Brain microvascular endothelial cell (primary cell): ENCODE measurements around the gene RAB11FIP4.

ENCODE experiments used
- DNase-seq: peaks from one replicate; pipeline ENCODE4 v3.0.0-alpha.2; 2020
- H3K27ac ChIP-seq: fragments of 250-450 bp; sonication (Bioruptor Pico); 2 replicates; pipeline ENCODE4 v1.5.1; 2020; ENCODE audit warnings: mild to moderate bottlenecking, moderate library complexity
- H3K27me3 ChIP-seq: fragments of 250-450 bp; sonication (Bioruptor Pico); replicated peaks from 2 replicates; pipeline ENCODE4 v1.5.1; 2020; ENCODE audit warnings: mild to moderate bottlenecking
- H3K36me3 ChIP-seq: fragments of 250-450 bp; sonication (Bioruptor Pico); replicated peaks from 2 replicates; pipeline ENCODE4 v1.5.1; 2020; ENCODE audit warnings: mild to moderate bottlenecking
- H3K4me3 ChIP-seq: 2 replicates; pipeline ENCODE4 v1.5.1; 2011; ENCODE audit warnings: low read depth, mild to moderate bottlenecking, control low read depth, low read length, moderate library complexity
- CTCF ChIP-seq: IDR thresholded peaks from 2 replicates; pipeline ENCODE4 v1.5.1; 2011; ENCODE audit warnings: low read depth, mild to moderate bottlenecking, moderate library complexity, low read length, control low read depth, inconsistent platforms; ENCODE audit errors: missing control alignments
- in situ Hi-C: cut with HindIII; loops from 2 replicates; pipeline ENCODE4 v1.10.0; 2017; ENCODE audit warnings: low sequenced_read_pairs, low pct_ligation_motif_present

RAB11FIP4 gene

GRCh38 chr17:31458829-31459228 is 67.4 kb downstream of the RAB11FIP4 start:
- TF ChIP-seq CTCF, result no peak
- H3K27me3 ChIP-seq, result peaks cover 4% of the 10 kb centered on the region
- DNase-seq, result no peak

GRCh38 chr17:31459716-31460115 is 68.2 kb downstream of the RAB11FIP4 start:
- H3K4me3 ChIP-seq, result no peak overlapping the region
- in situ Hi-C loops, result no loop called here
- no peak for DNase-seq

More at GRCh38 chr17:31458829-31459228, 67.4 kb downstream of the RAB11FIP4 start:
- in situ Hi-C loops, result no loop called here
- no peak overlapping the region for H3K27ac ChIP-seq
- H3K36me3 ChIP-seq, result no peaks in the 10 kb centered on the region
- no peak overlapping the region for H3K4me3 ChIP-seq

GRCh38 chr17:31460226-31460721 is 68.8 kb downstream of the RAB11FIP4 start:
- DNase-seq, result no peak
- Histone ChIP-seq H3K36me3 (no peaks in the 10 kb centered on the region), H3K27me3 (peaks cover 4% of the 10 kb centered on the region), H3K27ac (no peak overlapping the region), H3K4me3 (no peak overlapping the region)
- in situ Hi-C loops, result no loop called here
- TF ChIP-seq CTCF, result no peak

More at GRCh38 chr17:31459716-31460115, 68.2 kb downstream of the RAB11FIP4 start:
- no peak overlapping the region for H3K27ac ChIP-seq
- H3K36me3 ChIP-seq, result no peaks in the 10 kb centered on the region
- no peak for TF ChIP-seq CTCF
- peaks cover 4% of the 10 kb centered on the region for H3K27me3 ChIP-seq

- TF ChIP-seq CTCF, result no peak
- in situ Hi-C loops, result no loop called here
- DNase-seq, result no peak
These were observed 69.8 kb downstream of the RAB11FIP4 start for GRCh38 chr17:31461227-31461810.

GRCh38 chr17:31462261-31462660 is 70.8 kb downstream of the RAB11FIP4 start:
- no peak overlapping the region for H3K4me3 ChIP-seq
- no peaks in the 10 kb centered on the region for H3K36me3 ChIP-seq
- TF ChIP-seq CTCF, result no peak
- no peak for DNase-seq
- H3K27me3 ChIP-seq, result no peaks in the 10 kb centered on the region
- in situ Hi-C loops, result no loop called here
- H3K27ac ChIP-seq, result no peak overlapping the region

More at GRCh38 chr17:31461227-31461810, 69.8 kb downstream of the RAB11FIP4 start:
- no peak overlapping the region for H3K27ac ChIP-seq
- H3K4me3 ChIP-seq, result no peak overlapping the region
- H3K36me3 ChIP-seq, result no peaks in the 10 kb centered on the region
- peaks cover 4% of the 10 kb centered on the region for H3K27me3 ChIP-seq
